ENCODE results near the gene MPV17L2.

- TF ChIP-seq CTCF (IDR thresholded peaks at IDR 0.05) (no peak), POLR2AphosphoS5 (IDR thresholded peaks at IDR 0.05; ENCODE audit: low read depth, low read length) (no peak)
These were observed 27.1 kb downstream of the MPV17L2 start for GRCh38 chr19:18219911-18220631.
